ENCODE data around the gene FAM3C. TPM values are rescaled to one million over a fixed set of nuclear protein-coding genes. Genes with fewer than 3 reads are reported as not detected.

FAM3C gene
- total and polyA plus RNA-seq, 4 donors, result 26.3 to 62.2 (median 37.6) TPM

DNA sequence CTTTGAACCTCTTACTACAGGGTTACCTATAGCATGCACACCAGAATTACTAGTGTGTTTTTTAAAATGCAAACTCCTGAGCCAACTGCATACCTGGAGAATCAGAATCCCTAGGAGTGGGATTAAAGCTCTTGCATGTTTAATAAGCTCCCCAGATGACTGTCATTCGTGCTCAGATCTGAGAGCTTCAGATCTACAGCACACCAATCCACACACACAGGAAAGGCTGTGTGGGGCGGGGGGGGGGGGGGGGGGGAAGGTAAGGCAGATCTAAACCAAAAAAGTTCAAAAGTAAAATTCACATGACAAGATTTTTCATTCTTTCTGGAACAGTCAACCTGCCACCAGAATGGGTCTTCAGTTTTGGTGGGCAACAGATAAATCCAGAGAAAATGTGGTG, 5.5 kb downstream of the FAM3C start:
- DNase-seq (no peak), ATAC-seq (ENCODE audit: insufficient read depth, low FRiP score) (no peak)
- Histone ChIP-seq H3K4me3 (no peak overlapping the region), H3K36me3 (ENCODE audit: control insufficient read depth in 4 of 4, insufficient read depth in 4 of 4, low read length in 4 of 4) (no peaks in the 10 kb centered on the region), H3K9ac (ENCODE audit: insufficient read depth in 1 of 2, low read length in 2 of 2) (no peak overlapping the region), H3K9me3 (ENCODE audit: control insufficient read depth in 4 of 4, insufficient read depth in 3 of 4, low read length in 3 of 4) (no peaks in the 10 kb centered on the region), H3K4me1 (ENCODE audit: control insufficient read depth in 5 of 5, insufficient read depth in 5 of 5, low read length in 5 of 5) (peaks cover 0 to 17% (median 0%) of the 10 kb centered on the region in 5 donors), H3K27ac (ENCODE audit: low read depth in 1 of 2, low read length in 1 of 2) (no peak overlapping the region), H3K27me3 (ENCODE audit: control insufficient read depth in 3 of 3, insufficient read depth in 3 of 3, low read length in 2 of 3) (no peaks in the 10 kb centered on the region)
- TF ChIP-seq, protein P1, sequence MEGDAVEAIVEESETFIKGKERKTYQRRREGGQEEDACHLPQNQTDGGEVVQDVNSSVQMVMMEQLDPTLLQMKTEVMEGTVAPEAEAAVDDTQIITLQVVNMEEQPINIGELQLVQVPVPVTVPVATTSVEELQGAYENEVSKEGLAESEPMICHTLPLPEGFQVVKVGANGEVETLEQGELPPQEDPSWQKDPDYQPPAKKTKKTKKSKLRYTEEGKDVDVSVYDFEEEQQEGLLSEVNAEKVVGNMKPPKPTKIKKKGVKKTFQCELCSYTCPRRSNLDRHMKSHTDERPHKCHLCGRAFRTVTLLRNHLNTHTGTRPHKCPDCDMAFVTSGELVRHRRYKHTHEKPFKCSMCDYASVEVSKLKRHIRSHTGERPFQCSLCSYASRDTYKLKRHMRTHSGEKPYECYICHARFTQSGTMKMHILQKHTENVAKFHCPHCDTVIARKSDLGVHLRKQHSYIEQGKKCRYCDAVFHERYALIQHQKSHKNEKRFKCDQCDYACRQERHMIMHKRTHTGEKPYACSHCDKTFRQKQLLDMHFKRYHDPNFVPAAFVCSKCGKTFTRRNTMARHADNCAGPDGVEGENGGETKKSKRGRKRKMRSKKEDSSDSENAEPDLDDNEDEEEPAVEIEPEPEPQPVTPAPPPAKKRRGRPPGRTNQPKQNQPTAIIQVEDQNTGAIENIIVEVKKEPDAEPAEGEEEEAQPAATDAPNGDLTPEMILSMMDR (IDR thresholded peaks at IDR 0.05; ENCODE audit: control extremely low read depth, extremely low read depth), result no peak
- WGBS, 2 donors, result 50 to 75% methylated on average over 2 of the region's 2 CpGs

DNA sequence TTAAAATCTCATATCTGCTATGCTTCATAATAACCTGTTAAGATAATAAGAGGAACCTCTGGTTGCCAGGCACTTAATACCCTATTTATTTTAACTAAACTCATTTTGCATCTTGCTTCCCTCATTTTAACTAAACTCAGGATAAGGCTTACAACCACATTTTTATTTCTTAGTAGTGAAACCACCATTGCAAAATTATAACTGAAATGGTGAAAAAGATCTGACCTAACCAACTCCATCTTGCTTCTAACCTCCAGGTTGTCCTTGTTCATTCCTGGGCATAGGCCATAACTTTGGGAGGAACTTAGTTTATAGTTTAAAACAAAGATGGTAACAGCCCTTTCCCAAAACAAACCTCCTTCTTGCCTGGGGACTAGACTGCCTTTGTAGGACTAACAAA, 6.0 kb downstream of the FAM3C start:
- no peak overlapping the region for H3K9ac ChIP-seq (ENCODE audit: insufficient read depth in 1 of 2, low read length in 2 of 2)
- H3K27me3 ChIP-seq (ENCODE audit: control insufficient read depth in 3 of 3, insufficient read depth in 3 of 3, low read length in 2 of 3), result no peaks in the 10 kb centered on the region
- no peaks in the 10 kb centered on the region for H3K9me3 ChIP-seq (ENCODE audit: control insufficient read depth in 4 of 4, insufficient read depth in 3 of 4, low read length in 3 of 4)
- peaks cover 0 to 20% (median 2%) of the 10 kb centered on the region in 5 donors for H3K4me1 ChIP-seq (ENCODE audit: control insufficient read depth in 5 of 5, insufficient read depth in 5 of 5, low read length in 5 of 5)
- TF ChIP-seq, protein P1 (IDR thresholded peaks at IDR 0.05; ENCODE audit: control extremely low read depth, extremely low read depth), result no peak
- ATAC-seq (ENCODE audit: insufficient read depth, low FRiP score) (no peak), DNase-seq (no peak)
- no peak overlapping the region for H3K4me3 ChIP-seq
- no peaks in the 10 kb centered on the region for H3K36me3 ChIP-seq (ENCODE audit: control insufficient read depth in 4 of 4, insufficient read depth in 4 of 4, low read length in 4 of 4)
- no peak overlapping the region for H3K27ac ChIP-seq (ENCODE audit: low read depth in 1 of 2, low read length in 1 of 2)

DNA sequence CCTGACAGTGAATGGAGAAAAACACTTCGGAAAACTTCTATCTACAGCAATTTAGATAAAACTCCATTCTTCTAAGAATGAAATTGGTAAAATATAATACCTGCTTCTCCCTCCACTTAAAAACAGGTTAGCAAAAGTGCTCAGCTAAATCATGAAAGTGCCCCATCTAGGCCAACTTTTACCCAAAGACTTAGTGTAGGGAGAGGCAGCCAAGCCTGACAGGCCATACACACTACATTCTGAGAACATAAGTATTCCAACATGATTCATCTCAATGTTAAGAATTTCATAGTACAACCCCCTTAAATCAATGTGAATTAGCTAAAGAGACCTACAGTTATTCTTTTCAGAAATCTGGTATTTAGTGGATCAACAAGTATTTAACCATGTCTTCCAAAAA, 7.2 kb downstream of the FAM3C start:
- DNase-seq, result no peak
- TF ChIP-seq, protein P1 (IDR thresholded peaks at IDR 0.05; ENCODE audit: control extremely low read depth, extremely low read depth), result no peak
- no peaks in the 10 kb centered on the region for H3K27me3 ChIP-seq (ENCODE audit: control insufficient read depth in 3 of 3, insufficient read depth in 3 of 3, low read length in 2 of 3)
- peaks cover 3 to 15% (median 4%) of the 10 kb centered on the region in 5 donors for H3K4me1 ChIP-seq (ENCODE audit: control insufficient read depth in 5 of 5, insufficient read depth in 5 of 5, low read length in 5 of 5)
- ATAC-seq (ENCODE audit: insufficient read depth, low FRiP score), result no peak
- H3K9me3 ChIP-seq (ENCODE audit: control insufficient read depth in 4 of 4, insufficient read depth in 3 of 4, low read length in 3 of 4), result no peaks in the 10 kb centered on the region
- 94 to 97% methylated on average over 1 of the region's 1 CpG for WGBS, 2 donors
- no peak overlapping the region for H3K4me3 ChIP-seq
- H3K9ac ChIP-seq (ENCODE audit: insufficient read depth in 1 of 2, low read length in 2 of 2), result no peak overlapping the region
- H3K27ac ChIP-seq (ENCODE audit: low read depth in 1 of 2, low read length in 1 of 2), result no peak overlapping the region
- no peaks in the 10 kb centered on the region for H3K36me3 ChIP-seq (ENCODE audit: control insufficient read depth in 4 of 4, insufficient read depth in 4 of 4, low read length in 4 of 4)

DNA sequence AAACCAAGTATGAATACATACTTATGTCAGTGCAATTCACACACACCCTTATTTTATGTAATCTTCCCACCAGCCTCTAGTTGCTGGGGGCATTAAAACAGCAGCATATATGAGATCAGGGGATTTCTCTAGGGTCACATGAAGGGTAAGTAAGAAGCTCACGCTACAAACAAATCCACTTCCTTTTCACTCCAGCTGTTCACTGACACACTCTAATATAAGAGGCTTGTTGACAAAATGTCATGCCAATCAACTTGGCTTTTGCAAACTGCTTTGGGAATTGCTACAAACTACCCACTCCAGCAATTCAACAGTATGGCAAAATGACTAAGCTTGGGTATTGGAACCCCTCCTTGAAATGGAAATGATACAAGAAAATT, 10.3 kb downstream of the FAM3C start:
- DNase-seq, result peak in 2 of 3 donors; percentile 41 to 56
- H3K9ac ChIP-seq (ENCODE audit: insufficient read depth in 1 of 2, low read length in 2 of 2), result no peak overlapping the region
- peaks cover 0 to 5% (median 0%) of the 10 kb centered on the region in 4 donors for H3K36me3 ChIP-seq (ENCODE audit: control insufficient read depth in 4 of 4, insufficient read depth in 4 of 4, low read length in 4 of 4)
- no peaks in the 10 kb centered on the region for H3K27me3 ChIP-seq (ENCODE audit: control insufficient read depth in 3 of 3, insufficient read depth in 3 of 3, low read length in 2 of 3)
- ATAC-seq (ENCODE audit: insufficient read depth, low FRiP score), result peak; percentile 34
- 7 to 12% methylated on average over 1 of the region's 1 CpG for WGBS, 2 donors
- no peaks in the 10 kb centered on the region for H3K9me3 ChIP-seq (ENCODE audit: control insufficient read depth in 4 of 4, insufficient read depth in 3 of 4, low read length in 3 of 4)
- TF ChIP-seq, protein P1 (IDR thresholded peaks at IDR 0.05; ENCODE audit: control extremely low read depth, extremely low read depth), result no peak
- peaks cover 3 to 22% (median 5%) of the 10 kb centered on the region in 5 donors for H3K4me1 ChIP-seq (ENCODE audit: control insufficient read depth in 5 of 5, insufficient read depth in 5 of 5, low read length in 5 of 5)
- no peak overlapping the region for H3K4me3 ChIP-seq
- H3K27ac ChIP-seq (ENCODE audit: low read depth in 1 of 2, low read length in 1 of 2), result no peak overlapping the region

Measured in lung (tissue), 12 donors.